GM18868 (cell line): ENCODE results near the gene LMO1.

Source experiments
- ATAC-seq: cut with Tn5 transposase; IDR thresholded peaks from one replicate; pipeline ENCODE4 v1.9.1; 2021; ENCODE audit warnings: mild to moderate bottlenecking, moderate library complexity; ENCODE audit not compliant: unreplicated experiment

The LMO1 gene

GRCh38 chr11:8249482-8249881 is 14.2 kb downstream of the LMO1 start:
- ATAC-seq, result no peak

DNA sequence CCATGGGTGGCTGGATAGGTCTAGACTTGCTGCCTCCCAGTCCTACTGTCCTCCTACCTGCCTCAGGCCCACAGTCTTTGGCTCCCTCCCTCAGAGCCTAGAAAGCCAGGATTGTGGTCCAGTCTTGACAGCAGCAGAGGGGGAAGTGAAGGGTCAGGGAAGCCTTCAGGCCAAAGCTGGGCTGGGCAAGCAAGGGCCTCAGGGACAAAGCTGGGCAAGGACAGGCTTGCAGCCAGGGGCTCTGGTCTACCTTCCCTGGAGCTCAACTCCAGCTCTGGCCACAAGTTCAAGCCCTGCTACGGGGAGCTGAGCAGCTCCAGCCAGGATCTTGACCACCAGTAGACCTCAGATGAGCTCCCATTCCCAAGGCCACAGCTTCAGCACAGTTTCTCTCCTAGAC is 14.9 kb downstream of the LMO1 start:
- ATAC-seq, result no peak

DNA sequence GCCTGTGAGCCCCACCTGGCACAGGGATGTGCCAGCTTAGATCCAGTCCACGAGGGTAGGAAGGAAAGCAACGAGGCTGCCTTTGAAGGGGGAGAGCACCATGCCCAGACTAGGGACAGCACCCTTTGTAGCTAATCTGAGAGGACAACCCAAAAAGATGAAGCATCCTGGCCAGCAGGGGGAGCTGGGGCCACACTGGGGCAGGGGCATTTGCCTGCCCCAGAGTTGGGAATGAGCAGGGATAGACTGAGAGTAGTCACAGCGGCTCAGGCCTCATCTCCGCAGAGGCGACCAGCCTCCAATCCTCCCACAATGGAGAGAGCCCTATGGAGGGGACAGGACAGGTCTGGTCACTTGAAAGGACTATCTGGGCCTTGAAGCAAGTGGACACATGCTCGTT is 16.4 kb downstream of the LMO1 start:
- no peak for ATAC-seq

DNA sequence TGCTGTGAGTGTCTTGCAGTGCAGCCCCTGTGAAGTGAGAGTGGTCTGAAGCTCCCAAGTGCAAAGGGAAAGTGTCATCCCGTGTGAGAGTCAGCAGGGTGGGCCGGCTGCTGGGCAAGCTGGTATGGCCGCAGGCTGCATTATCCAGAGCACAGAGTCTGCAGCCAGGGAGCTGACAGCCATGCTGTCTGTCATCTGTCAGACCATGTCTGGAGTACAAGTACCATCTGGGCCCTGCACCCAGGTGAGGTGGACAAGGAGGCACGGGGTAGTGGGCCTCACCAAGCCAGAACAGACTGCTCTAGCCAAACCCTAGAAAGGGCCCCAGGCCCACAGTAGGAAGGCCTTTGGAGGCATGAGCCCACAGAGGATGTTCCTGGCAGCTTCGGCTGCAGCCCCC is 20.2 kb downstream of the LMO1 start:
- no peak for ATAC-seq

DNA sequence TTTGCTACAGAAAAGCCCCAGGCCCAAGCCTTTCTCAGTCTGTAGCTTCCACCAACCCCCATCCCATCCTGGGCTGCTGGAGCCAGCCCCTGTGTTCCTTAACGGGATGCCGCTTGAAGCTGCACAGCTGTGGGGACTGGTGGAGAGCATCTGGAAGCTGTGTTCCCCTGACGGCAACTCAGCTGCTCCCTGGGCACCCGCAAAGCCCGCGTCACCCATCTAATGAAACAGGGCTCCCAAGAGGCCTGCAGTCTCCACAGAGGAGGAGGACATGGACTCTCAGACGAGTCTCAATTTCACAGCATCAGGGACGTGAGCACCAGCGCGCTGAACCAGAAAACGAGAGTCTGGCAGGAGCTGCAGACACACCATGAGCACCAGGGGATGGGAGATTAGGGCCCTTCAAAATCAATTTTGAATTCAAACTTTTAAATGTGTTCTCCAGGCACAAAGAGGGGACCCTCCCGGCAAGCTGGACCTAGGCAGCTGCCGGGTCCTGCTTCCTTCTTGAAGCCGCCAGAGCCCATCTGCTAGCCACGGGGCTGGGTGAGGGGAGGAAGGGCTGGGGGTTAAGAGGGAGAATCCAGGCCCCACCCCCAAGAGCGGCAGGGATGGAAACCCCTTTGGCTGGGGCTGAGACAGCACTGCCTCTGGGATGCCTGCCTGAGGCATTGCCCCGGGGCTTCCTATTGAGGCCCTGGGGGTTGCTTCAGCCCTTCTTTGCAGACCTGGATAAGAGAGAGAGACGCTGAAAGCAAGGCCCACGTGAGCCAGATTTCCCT is 21.0 kb downstream of the LMO1 start:
- ATAC-seq, result no peak

DNA sequence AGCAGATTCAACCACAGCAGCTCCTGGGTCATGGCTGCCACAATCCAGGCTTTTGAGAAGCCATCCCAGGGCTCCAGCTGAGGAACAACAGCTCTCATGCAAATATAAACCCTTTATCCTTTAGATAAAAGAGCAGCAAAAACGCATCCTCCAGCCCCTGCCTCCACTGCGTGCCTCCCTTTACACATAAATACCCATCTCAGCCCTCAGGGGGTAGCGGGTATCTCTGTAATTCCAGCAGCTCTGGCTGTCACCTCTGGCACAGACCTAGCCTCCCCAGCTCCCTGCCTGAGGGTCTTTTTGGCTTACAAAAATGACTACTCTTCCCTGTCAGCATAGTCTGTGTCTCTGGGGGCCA is 21.6 kb downstream of the LMO1 start:
- ATAC-seq, result no peak

DNA sequence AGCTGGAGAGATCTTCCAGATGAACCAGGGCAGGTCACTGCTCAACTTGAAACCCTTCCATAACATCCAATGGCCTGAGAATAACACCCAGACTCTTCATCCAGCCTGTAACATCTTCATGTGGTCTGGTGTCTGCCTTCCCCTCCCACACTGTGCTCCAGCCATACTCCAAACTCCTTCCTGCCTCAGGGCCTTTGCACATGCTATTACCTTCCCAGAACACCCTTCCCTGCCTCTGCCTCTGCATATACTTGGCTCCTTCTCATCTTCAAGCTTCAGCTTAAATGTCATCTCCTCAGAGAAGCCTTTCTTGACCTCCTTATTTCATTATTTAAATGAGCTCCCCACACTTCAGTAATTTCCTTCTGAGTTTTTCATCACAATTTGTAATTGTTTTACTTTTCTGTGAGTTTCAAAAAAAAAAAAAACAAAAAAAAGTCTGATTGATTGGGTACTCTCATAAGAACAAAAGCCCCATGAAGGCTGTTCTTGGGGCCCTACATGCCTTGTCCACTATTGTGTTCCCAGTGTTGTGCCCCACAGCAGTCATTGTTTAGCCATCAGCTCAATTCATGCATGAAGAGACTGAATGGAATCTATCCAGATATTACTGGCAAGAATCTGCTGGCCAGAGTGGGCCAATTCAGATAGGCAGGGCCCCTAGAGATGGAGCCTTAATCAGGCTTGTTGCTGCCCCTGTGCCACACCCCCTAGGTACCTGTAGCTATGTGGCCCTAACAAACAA is 22.1 kb downstream of the LMO1 start:
- ATAC-seq, result no peak

DNA sequence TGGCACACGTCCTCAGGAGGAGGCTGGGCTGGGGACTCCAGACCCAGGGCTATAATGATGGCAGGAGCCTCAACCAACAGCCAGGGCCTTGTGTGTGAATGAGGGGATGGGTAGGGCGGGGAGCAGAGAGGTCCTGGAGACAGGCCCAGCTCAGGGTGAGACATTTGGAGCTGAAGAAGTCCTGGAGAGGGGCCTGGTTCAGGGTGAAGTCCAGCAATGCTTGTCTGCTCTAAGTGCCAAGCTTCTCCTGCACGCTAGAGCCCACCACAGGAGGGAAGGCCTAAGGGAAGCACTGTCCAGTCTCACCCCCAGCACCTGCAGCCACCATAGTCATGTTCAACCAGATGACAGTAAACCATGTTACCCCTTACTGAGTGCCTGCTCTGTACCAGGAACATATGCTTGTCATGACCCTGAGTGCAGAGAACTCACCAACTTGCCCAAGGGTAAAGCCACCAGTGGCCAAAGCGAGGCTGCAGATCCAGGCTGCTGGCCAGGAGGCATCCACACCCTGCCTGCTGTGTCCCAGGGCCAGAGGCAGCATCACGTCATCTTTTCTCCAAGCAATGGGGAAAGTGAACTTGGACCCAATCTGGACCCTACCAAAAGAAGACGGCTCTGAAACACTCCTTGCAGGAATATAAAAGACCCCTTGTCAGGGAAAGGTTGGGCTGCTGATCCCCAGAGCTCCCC is 24.0 kb downstream of the LMO1 start:
- ATAC-seq, result no peak

DNA sequence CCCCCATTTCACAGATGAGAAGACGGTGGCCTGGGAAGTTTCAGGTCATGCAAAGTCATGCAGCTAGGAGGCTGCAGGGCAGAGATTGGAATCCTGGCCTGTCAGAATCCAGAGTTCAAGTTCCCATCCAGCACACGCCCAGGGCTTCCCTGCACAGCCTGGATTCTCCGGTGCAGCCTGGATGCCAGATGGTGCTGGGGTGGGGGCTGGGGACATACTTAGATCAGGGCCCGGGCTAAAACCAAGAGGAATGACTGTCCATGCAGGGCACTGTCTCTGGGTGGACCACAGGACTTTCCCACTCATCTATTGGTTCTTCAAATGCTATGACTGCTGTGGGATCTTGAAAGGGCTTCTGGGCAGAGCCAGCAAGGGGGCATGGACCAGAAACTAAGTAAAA is 24.6 kb downstream of the LMO1 start:
- ATAC-seq, result no peak

DNA sequence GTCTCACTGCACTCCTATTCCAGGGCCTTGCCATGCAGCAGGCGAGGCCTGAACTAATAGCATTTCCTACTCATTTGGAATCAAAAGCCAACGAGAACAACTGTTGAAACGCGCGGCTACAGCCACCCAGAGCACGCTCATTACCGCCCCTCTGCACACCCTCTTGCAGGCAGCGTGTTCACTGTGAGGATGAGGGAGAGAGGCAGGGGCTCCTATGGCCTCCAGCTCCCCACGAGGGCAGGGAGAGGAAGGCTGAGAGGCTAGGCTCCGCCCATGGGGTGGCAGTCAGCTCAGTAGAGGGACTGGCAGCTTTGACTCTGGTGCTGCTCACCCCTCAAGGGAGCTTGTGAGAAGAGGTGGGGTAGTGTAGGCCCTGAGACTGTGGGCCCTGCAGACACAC is 26.2 kb downstream of the LMO1 start:
- ATAC-seq, result no peak

- ATAC-seq, result no peak
These were observed 27.8 kb downstream of the LMO1 start for GRCh38 chr11:8235925-8236324.

GRCh38 chr11:8234910-8235309 is 28.8 kb downstream of the LMO1 start:
- no peak for ATAC-seq

DNA sequence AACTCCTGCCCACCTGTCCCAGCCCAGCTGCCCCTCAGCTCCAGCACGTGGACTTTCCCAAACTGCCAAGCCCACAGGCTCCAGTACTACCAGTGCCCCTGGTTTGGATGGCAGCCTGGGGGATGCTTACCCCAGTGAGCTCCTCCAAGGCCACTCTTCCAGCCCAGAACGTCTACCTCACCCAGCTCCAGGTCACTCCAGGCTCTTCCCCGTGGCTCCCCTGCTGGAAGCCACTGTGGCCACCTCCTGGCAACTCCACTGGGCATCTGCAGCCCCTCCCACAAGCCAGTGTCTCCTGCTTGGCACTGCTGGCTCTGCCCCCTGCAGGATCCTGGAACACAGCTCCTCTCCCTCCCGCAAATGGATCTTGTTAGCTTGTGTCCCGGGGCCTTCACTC is 29.3 kb downstream of the LMO1 start:
- ATAC-seq, result no peak

DNA sequence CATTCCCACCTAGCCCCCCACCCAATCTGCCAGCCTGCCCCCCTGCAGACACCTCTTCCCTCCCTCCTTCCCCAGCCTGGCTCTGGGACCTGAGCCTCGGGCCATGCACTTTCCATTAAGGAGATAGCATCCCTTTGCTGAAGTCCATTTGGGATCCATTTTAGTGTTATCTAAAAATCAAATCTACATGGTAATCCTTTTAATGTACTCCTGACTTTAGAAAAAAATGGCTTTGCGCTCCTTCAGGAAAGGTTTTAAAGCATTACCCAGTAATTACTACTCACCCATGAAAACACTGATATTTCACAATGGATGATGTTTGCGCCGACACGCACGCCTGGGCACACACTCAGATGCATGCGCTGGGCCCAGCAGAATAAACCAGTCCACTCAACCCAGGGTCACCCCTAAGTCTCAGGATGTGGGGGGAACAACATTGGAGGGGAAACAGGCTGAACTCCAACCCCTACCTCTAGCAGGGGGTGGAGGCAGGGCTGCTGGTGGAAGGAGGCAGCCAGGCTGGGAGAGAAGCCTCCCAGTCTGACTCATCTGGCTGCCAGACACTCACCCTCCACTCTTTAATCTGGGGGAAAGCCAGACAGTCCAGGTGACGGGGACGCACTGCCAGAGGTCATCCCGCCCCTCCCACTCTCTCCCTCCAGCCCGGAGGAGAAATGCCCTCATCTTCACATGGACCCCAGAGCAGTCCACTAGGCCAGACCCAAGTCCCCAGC is 29.8 kb downstream of the LMO1 start:
- ATAC-seq, result no peak

GRCh38 chr11:8232849-8233606 is 30.6 kb downstream of the LMO1 start:
- no peak for ATAC-seq

- no peak for ATAC-seq
These were observed 31.3 kb downstream of the LMO1 start for GRCh38 chr11:8232414-8232813.

GRCh38 chr11:8231979-8232378 is 31.7 kb downstream of the LMO1 start:
- no peak for ATAC-seq

DNA sequence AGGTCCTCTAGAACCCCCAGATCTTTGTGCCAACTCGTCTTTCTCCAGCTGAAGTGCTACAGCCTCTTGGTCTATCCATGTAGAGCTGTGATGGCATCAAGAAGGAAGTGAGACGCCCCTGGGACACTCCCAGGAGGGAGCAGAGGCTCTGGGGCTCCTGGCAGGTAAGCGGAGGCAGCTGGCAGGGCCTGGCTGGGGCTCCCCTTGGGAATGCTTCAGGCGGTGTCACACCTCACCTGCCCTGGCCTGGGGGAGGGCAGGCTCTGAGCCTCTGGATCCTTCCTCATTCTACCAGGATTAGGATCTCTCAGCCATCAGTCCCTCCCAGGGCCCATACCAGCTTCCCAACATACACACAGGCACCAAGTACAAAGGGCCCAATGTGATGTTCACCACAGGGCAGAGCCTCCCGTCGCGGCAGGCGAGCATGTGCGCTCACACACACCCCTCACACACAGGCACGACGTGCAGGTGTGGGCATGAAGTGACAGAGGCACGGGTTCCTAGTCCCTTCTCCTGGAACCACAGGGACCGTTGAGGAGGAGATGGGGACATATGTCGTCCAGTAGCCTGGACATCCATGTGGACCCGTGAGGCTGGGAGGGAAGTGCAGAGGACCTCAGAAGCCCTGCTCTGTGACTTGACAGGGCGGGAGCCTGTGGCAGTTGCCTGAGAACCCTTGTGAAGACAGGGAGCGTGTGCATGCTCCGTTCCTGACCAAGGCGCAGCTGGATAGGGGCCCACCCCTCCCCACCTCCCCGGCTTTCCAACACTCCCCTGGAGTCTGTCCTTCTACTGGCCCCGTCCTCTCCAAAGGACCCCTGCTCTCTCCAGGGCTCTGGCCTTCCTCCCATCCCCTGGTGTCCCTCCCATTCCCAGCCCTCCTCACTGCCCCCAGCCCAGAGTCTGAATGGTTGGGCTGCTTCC is 32.5 kb downstream of the LMO1 start:
- no peak for ATAC-seq

DNA sequence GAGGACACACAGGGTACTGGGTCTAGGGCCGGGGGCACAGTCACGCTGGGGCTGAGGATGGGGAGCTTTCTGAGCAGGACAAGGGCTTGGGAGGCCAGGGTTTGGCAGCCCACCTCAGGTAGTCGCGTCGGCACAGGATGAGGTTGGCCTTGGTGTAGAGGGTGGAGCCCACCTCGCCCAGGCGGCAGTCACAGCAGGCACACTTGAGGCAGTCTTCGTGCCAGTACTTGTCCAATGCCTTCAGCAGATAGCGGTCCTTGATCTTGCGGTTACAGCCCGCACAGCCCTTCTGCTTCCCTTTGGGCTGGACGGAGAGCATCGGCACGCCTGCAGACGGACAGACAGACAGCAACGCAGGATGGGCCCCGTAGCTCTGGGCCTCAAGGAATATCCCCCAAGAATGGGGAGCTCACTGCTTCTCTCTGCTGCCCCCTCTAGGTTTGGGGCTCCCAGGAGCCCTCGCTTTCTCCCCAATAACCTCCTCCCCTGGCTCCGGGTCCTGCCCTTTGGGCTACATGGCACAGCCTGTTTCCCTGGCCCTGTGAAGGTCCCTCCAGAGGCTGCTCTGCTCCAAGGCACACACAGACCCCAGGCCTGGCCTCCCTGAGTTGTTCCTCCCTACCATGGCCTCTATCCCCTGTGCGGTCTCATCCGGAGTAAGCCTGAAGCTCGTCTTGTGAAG is 33.4 kb downstream of the LMO1 start:
- ATAC-seq, result no peak
